ENCODE measurements around the gene OXTR.
"Not testable (repeated sequence)": the region's sequence is repeated elsewhere in the genome, so short reads cannot be mapped to it uniquely, and the experiment has no call there.

Gene OXTR

GRCh38 chr3:8739757-8740504 is 29.5 kb downstream of the OXTR start:
- no peak for DNase-seq

- no peak for DNase-seq
Observed at GRCh38 chr3:8738639-8739038, 30.8 kb downstream of the OXTR start.

- DNase-seq = no peak
Observed at GRCh38 chr3:8737823-8738222, 31.6 kb downstream of the OXTR start.

GRCh38 chr3:8737301-8737700 is 32.1 kb downstream of the OXTR start:
- no peak for DNase-seq

- DNase-seq = no peak
Observed at GRCh38 chr3:8736436-8736835, 33.0 kb downstream of the OXTR start.

GRCh38 chr3:8734908-8735307 is 34.5 kb downstream of the OXTR start:
- no peak for DNase-seq

GRCh38 chr3:8734137-8734878 is 35.1 kb downstream of the OXTR start:
- DNase-seq = no peak

- DNase-seq = no peak
Observed at GRCh38 chr3:8733332-8734094, 35.9 kb downstream of the OXTR start, which contains the start of gene CAV3. Gene CAV3, plus strand, starts transcription at chr3:8733802. Its CDS starts 75 bp downstream, at chr3:8733877.

GRCh38 chr3:8732413-8732812 is 37.0 kb downstream of the OXTR start:
- no peak for DNase-seq

GRCh38 chr3:8730656-8731055 is 38.8 kb downstream of the OXTR start:
- no peak for DNase-seq

GRCh38 chr3:8729479-8729878 is 39.9 kb downstream of the OXTR start:
- no peak for DNase-seq

GRCh38 chr3:8727605-8728512 is 41.6 kb downstream of the OXTR start:
- no peak for DNase-seq

GRCh38 chr3:8724108-8724752 is 45.2 kb downstream of the OXTR start:
- no peak for DNase-seq

GRCh38 chr3:8723612-8724011 is 45.8 kb downstream of the OXTR start:
- no peak for DNase-seq

- no peak for DNase-seq
Observed at GRCh38 chr3:8722808-8723207, 46.6 kb downstream of the OXTR start.

GRCh38 chr3:8715757-8716156 is 53.7 kb downstream of the OXTR start:
- DNase-seq = not testable (repeated sequence)

- DNase-seq = no peak
Observed at GRCh38 chr3:8713901-8714759, 55.3 kb downstream of the OXTR start.

GRCh38 chr3:8712908-8713255 is 56.5 kb downstream of the OXTR start:
- DNase-seq = no peak

GRCh38 chr3:8712045-8712907 is 57.1 kb downstream of the OXTR start:
- DNase-seq = no peak

Measured in stimulated activated naive CD4-positive, alpha-beta T cell treated with Interleukin-2 at 50 U/mL for 16 hours (primary cell).